HG02938 (cell line): ENCODE results near the gene SLC35F1.

Experiments used
- ATAC-seq: cut with Tn5 transposase; IDR thresholded peaks from one replicate; pipeline ENCODE4 v1.9.1; 2021; ENCODE audit warnings: mild to moderate bottlenecking, moderate library complexity; ENCODE audit not compliant: unreplicated experiment

The SLC35F1 gene

GRCh38 chr6:118249680-118250079 is 342.6 kb downstream of the SLC35F1 start:
- ATAC-seq, result no peak

- ATAC-seq, result peak; percentile 72
Measured at GRCh38 chr6:118252474-118252873, 345.4 kb downstream of the SLC35F1 start.

GRCh38 chr6:118253741-118254140 is 346.7 kb downstream of the SLC35F1 start:
- ATAC-seq, result no peak

- no peak for ATAC-seq
Measured at GRCh38 chr6:118260833-118261232, 353.8 kb downstream of the SLC35F1 start.

GRCh38 chr6:118263921-118264486 is 356.9 kb downstream of the SLC35F1 start:
- ATAC-seq, result no peak

- no peak for ATAC-seq
Measured at GRCh38 chr6:118269659-118270058, 362.6 kb downstream of the SLC35F1 start.

DNA sequence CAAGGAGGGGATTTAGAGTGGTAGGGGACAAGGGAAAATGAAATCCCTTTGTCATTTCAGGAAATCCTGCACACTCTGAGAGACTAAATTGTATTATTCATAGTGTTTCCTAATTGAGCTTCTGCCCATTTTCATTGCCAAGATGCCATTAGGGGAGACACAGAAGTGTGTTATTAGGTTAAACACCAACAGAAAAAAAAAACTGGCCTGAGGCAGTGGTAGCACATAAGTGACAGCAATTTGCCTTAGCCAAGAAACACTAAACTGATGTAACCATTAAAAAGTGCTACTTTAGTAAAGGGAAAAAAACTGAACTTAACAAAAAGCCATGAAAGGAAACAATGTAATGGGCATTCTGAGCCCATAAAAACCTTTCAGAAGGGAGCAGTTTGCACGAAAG is 370.6 kb downstream of the SLC35F1 start:
- no peak for ATAC-seq

DNA sequence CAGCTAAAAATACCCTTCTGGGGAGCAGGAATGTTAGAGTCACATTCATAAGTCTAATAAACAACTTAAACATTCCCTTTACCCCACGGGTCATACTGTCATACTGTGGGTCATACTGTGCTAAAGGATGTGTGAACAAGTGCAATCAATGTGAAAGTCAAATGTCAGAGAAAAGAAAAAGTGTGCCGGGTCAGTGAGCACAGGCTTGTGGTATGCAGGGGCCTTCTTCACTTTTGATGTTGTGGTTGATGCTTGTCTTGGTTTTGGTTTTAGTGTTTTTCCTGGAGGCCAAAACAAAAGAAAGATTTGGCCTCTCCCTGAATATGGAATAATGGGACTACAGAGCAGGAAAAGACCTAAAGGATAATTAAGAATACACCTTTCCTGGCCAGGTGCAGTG is 373.1 kb downstream of the SLC35F1 start:
- ATAC-seq, result peak; percentile 99

DNA sequence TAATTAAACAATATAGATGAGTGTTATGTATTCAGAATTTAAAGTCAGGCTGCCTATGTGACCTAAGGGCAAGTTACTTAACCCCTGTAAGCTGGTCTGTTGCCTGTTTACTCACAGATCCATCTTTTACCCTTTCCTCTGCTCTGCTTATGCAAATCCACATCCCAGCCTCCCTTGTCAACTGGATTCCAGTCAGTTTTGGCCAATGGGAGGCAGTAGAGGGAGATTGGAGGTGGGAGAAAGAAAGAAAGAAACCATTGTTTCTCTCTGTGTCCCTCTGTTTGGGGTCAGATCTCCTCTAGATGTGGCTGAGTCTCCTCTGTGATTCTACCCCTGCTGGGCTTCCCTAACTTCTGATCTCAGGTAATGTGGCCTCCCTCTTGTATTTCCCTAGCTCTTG is 374.2 kb downstream of the SLC35F1 start:
- ATAC-seq, result no peak

- ATAC-seq, result no peak
Measured at GRCh38 chr6:118283766-118284165, 376.7 kb downstream of the SLC35F1 start.

GRCh38 chr6:118284736-118285360 is 377.8 kb downstream of the SLC35F1 start:
- ATAC-seq, result no peak

- ATAC-seq, result no peak
Measured at GRCh38 chr6:118285791-118286190, 378.7 kb downstream of the SLC35F1 start.

DNA sequence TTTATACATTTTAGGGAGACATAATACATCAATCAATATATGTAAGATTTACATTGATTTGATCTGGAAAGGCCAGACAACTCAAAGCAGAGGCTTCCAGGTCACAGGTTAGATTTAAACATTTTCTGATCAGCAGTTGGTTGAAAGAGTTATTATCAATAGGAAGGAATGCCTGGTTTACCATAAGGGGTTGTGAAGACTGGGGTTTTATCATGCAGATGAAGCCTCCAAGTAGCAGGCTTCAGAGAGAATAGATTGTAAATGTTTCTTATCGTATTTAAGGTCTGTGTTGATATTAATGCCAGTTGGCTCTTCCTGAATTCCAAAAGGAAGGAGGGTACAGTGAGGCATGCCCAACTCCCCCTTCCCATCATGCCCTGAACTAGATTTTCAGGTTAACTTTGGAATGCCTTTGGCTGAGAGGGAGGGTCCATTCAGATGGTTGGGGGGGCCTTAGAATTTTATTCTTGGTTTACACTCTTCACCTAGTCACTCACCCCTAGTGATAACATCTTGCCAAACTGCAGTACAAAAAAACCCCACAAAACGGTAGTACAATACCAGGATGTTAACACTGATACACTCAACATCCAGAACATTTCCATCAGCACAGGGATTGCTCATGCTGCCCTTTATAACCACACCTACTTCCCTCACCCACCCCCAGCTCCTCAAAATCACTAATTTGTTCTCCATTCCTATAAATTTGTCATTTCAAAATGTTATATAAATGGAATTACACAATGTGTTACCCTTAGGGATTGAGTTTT is 381.5 kb downstream of the SLC35F1 start:
- ATAC-seq, result no peak

DNA sequence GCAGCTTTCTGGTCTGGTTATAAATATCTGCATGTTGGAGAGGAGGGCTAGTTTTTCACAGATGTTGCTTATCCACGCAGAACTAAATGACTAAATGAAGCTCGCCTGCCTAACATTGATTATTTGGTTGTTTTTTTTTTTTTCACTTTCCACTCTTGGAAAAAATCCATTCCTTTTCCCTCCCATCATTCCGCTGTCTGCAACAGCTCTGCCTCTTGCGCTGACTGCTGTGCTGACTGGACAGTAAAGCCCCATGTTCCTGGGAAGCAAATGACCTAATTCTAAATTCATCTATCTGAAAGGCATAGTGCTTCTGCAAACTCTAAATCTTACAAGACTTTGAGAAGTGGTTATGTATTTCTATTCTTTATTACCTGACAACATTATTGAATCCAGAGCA is 385.5 kb downstream of the SLC35F1 start:
- ATAC-seq, result no peak

GRCh38 chr6:118294906-118295305 is 387.8 kb downstream of the SLC35F1 start:
- ATAC-seq, result no peak

DNA sequence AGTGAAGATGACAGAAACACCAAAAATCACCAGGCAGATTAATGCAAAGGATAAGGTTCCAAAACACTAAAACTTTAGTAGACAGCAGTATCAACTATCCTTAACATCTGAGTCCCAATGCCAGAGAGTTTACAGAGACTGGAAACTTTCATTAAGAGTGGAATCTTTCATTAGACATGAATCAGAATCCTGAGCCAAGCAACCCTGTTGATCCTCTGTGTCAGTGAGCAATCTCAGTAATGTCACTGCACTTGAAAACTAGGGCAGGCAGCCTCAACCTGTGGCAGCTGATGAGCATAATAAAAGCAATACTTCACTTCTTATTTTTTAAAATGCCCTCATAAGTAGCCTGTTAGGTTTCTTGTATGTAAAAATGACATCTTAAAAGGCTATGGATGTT is 388.3 kb downstream of the SLC35F1 start:
- ATAC-seq, result no peak

DNA sequence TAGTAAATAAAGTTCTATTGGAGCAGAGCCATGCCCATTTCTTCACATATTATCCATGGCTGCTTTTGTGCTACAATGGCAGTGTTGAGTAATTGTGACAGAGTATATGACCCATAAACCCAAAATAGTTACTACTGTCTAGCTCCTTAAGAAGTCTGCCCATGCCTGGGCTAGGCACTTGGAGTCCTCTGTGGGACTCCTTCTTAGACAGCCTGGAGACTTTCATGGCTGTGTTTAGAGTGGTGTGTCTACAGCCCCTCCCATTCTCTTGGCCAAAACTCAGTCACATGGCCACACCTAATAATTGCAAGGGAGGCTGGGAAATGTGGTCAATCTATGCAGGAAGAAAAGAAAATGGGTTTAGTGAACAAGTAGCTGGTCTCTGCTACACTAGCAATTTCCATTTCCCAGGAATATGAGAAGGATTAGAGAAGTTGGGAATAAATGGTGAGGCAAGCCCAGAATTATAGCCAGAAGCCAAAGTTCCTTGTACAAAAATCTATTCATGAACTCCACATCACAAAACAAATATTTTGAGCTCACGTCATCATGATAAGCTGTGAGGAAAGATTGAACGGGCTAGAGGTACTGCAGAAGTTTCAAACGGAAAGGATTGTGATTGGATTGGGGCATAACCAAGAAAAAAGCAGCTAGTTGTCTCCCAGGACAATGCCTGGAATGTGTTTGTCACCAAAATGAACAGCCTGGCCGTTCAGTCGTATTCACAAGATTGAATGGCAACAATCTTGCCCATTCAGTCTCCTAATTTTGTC is 389.3 kb downstream of the SLC35F1 start:
- no peak for ATAC-seq

DNA sequence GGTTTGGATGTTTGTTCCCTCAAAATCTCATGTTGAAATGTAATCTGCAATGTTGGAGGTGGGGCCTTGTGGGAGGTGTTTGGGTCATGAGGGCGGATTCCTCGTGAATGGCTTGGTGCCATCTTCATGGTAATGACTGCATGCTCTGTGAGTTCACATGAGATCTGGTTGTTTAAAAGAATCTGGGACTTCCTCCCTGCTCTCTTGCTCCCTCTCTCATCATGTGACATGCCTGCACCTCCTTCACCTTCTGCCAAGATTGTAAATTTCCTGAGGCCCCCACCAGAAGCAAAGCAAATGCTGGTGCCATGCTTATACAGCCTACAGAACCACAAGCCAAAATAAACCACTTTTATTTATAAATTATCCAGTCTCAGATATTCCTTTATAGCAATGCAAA is 390.8 kb downstream of the SLC35F1 start:
- ATAC-seq, result no peak

GRCh38 chr6:118298476-118299427 is 391.7 kb downstream of the SLC35F1 start:
- no peak for ATAC-seq

DNA sequence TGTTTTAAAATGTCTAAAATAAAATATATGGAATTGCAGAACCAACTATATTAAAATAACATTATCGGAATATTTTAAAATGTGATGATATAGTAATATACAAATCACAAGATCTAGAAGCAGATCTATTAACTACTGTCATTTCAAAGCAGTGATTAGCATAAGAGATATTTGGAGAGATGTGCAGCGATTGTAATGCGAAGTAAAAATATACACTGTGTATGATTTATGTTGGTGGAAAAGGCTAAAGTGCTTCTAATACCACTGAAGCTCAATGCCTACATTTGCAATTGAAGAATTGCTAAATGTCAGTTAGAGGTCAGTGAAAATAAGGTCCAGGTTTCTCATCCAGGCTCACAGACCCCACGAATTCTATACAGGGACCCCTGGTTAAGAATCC is 392.4 kb downstream of the SLC35F1 start:
- no peak for ATAC-seq
